Fibroblast of skin of left quadriceps (primary cell): ENCODE results near the gene LIN54.
"Not testable (repeated sequence)": the region's sequence is repeated elsewhere in the genome, so short reads cannot be mapped to it uniquely, and the experiment has no call there.

Experiments used
- DNase-seq, 2 experiments: peaks; one replicate each; pipeline ENCODE4 v3.0.0-alpha.2; 2013; ENCODE audit warnings: low read depth in 2 of 2

LIN54 gene

GRCh38 chr4:83012200-83012686 is 1.6 kb upstream of the LIN54 start:
- no peak for DNase-seq

GRCh38 chr4:83011689-83012199 is 1.1 kb upstream of the LIN54 start:
- DNase-seq: no peak

- DNase-seq: no peak
Observed at GRCh38 chr4:83010111-83010521, 507 bp downstream of the LIN54 start.

- no peak for DNase-seq
Observed at GRCh38 chr4:83009529-83009928, 1.1 kb downstream of the LIN54 start.

- not testable (repeated sequence) for DNase-seq
Observed at GRCh38 chr4:83003044-83003791, 7.4 kb downstream of the LIN54 start.

GRCh38 chr4:83002329-83002728 is 8.3 kb downstream of the LIN54 start:
- no peak for DNase-seq

- DNase-seq: no peak
Observed at GRCh38 chr4:82998898-82999297, 11.7 kb downstream of the LIN54 start.

- no peak for DNase-seq
Observed at GRCh38 chr4:82994834-82995233, 15.8 kb downstream of the LIN54 start.

GRCh38 chr4:82989575-82990429 is 20.8 kb downstream of the LIN54 start:
- no peak for DNase-seq

GRCh38 chr4:82988323-82988832 is 22.2 kb downstream of the LIN54 start:
- peak; percentile 85 to 89 for DNase-seq

GRCh38 chr4:82987519-82987918 is 23.1 kb downstream of the LIN54 start:
- DNase-seq: not testable (repeated sequence)

- peak in 1 of 2 experiments; percentile 17 for DNase-seq
Observed at GRCh38 chr4:82984459-82984858, 26.2 kb downstream of the LIN54 start.

GRCh38 chr4:82983444-82983843 is 27.2 kb downstream of the LIN54 start:
- DNase-seq: no peak

- no peak for DNase-seq
Observed at GRCh38 chr4:82981138-82981537, 29.5 kb downstream of the LIN54 start.

GRCh38 chr4:82975792-82976191 is 34.8 kb downstream of the LIN54 start:
- peak; percentile 25 for DNase-seq

- DNase-seq: no peak
Observed at GRCh38 chr4:82969414-82969813, 41.2 kb downstream of the LIN54 start.

- no peak for DNase-seq
Observed at GRCh38 chr4:82968972-82969371, 41.7 kb downstream of the LIN54 start.

- no peak for DNase-seq
Observed at GRCh38 chr4:82965763-82966162, 44.9 kb downstream of the LIN54 start.

- no peak for DNase-seq
Observed at GRCh38 chr4:82957045-82957444, 53.6 kb downstream of the LIN54 start.

- DNase-seq: peak; percentile 4 to 12
Observed at GRCh38 chr4:82954212-82954611, 56.4 kb downstream of the LIN54 start.

GRCh38 chr4:82951196-82951595 is 59.4 kb downstream of the LIN54 start:
- no peak for DNase-seq

- DNase-seq: peak in 1 of 2 experiments; percentile 1
Observed at GRCh38 chr4:82948647-82949204, 61.9 kb downstream of the LIN54 start.
